H9 (cell line): Measurements from ENCODE around the gene MORC2. TPM values are rescaled to one million over a fixed set of nuclear protein-coding genes. Genes with fewer than 3 reads are reported as not detected.

ENCODE experiments used
- DNase-seq: peaks from one replicate; pipeline ENCODE4 v3.0.0-alpha.2; 2017
- H2AFZ ChIP-seq: one replicate; pipeline ENCODE4 v1.6.1; 2013; ENCODE audit warnings: mild to moderate bottlenecking, low read length, control low read depth, moderate library complexity
- H2AK5ac ChIP-seq: 2 replicates; pipeline ENCODE4 v1.6.1; 2013; ENCODE audit warnings: low read length, control low read depth, mixed read lengths; ENCODE audit not compliant: insufficient read length
- H2BK120ac ChIP-seq: one replicate; pipeline ENCODE4 v1.6.1; 2013; ENCODE audit warnings: low read depth, mild to moderate bottlenecking, low read length, control low read depth, inconsistent platforms; ENCODE audit not compliant: poor library complexity, severe bottlenecking
- H2BK12ac ChIP-seq: 2 replicates; pipeline ENCODE4 v1.6.1; 2013; ENCODE audit warnings: low read length, control low read depth, mixed read lengths, low read depth; ENCODE audit not compliant: insufficient read length
- H2BK15ac ChIP-seq: 2 replicates; pipeline ENCODE4 v1.6.1; 2013; ENCODE audit warnings: low read depth, low read length, control low read depth
- H2BK20ac ChIP-seq: one replicate; pipeline ENCODE4 v1.6.1; 2013; ENCODE audit warnings: low read depth, mild to moderate bottlenecking, low read length, control low read depth, inconsistent platforms; ENCODE audit not compliant: poor library complexity, severe bottlenecking
- H2BK5ac ChIP-seq: 2 replicates; pipeline ENCODE4 v1.6.1; 2013; ENCODE audit warnings: low read length, control low read depth, mixed read lengths; ENCODE audit not compliant: insufficient read length
- H3K14ac ChIP-seq: 2 replicates; pipeline ENCODE4 v1.6.1; 2013; ENCODE audit warnings: low read length, control low read depth; ENCODE audit not compliant: insufficient read depth
- H3K18ac ChIP-seq: 2 replicates; pipeline ENCODE4 v1.6.1; 2013; ENCODE audit warnings: low read depth, mild to moderate bottlenecking, mixed read lengths, low read length, control low read depth; ENCODE audit not compliant: insufficient read length
- H3K23ac ChIP-seq: 2 replicates; pipeline ENCODE4 v1.6.1; 2013; ENCODE audit warnings: low read length, control low read depth, mixed read lengths, low read depth; ENCODE audit not compliant: insufficient read length
- H3K23me2 ChIP-seq: 2 replicates; pipeline ENCODE4 v1.6.1; 2013; ENCODE audit warnings: low read depth, mild to moderate bottlenecking, mixed read lengths, low read length, control low read depth; ENCODE audit not compliant: insufficient read length, poor library complexity, severe bottlenecking
- H3K27ac ChIP-seq: 2 replicates; pipeline ENCODE4 v1.5.1; 2013; ENCODE audit warnings: low read length, control low read depth, mixed read lengths, low read depth; ENCODE audit not compliant: insufficient read length
- H3K27me3 ChIP-seq: 2 replicates; pipeline ENCODE4 v1.6.1; 2013; ENCODE audit warnings: low read length, control low read depth, inconsistent platforms; ENCODE audit not compliant: insufficient read depth
- H3K4ac ChIP-seq: 2 replicates; pipeline ENCODE4 v1.6.1; 2013; ENCODE audit warnings: low read depth, mild to moderate bottlenecking, control low read depth, inconsistent platforms, low read length, moderate library complexity
- H3K4me1 ChIP-seq: 2 replicates; pipeline ENCODE4 v1.6.1; 2013; ENCODE audit warnings: low read length, control low read depth, inconsistent platforms; ENCODE audit not compliant: insufficient read depth
- H3K4me2 ChIP-seq: 2 replicates; pipeline ENCODE4 v1.6.1; 2013; ENCODE audit warnings: low read length, control low read depth, mixed read lengths; ENCODE audit not compliant: insufficient read length, insufficient read depth
- H3K56ac ChIP-seq: 2 replicates; pipeline ENCODE4 v1.6.1; 2013; ENCODE audit warnings: low read depth, mild to moderate bottlenecking, mixed read lengths, low read length, control low read depth; ENCODE audit not compliant: insufficient read length
- H3K79me1 ChIP-seq: 2 replicates; pipeline ENCODE4 v1.6.1; 2013; ENCODE audit warnings: low read depth, mild to moderate bottlenecking, moderate library complexity, low read length, control low read depth, inconsistent platforms; ENCODE audit not compliant: insufficient read depth, poor library complexity, severe bottlenecking
- H3K79me2 ChIP-seq: 2 replicates; pipeline ENCODE4 v1.6.1; 2013; ENCODE audit warnings: low read length, control low read depth, inconsistent platforms; ENCODE audit not compliant: insufficient read depth
- H3K9ac ChIP-seq: 2 replicates; pipeline ENCODE4 v1.6.1; 2013; ENCODE audit warnings: low read length, control low read depth, mixed read lengths; ENCODE audit not compliant: insufficient read length; ENCODE audit errors: extremely low read depth
- H3K9me3 ChIP-seq: one replicate; pipeline ENCODE4 v1.6.1; 2013; ENCODE audit warnings: low read depth, low read length, inconsistent platforms; ENCODE audit not compliant: control insufficient read depth
- H3T11ph ChIP-seq: one replicate; pipeline ENCODE4 v1.6.1; 2013; ENCODE audit warnings: mild to moderate bottlenecking, low read length, control low read depth, inconsistent platforms
- H4K20me1 ChIP-seq: one replicate; pipeline ENCODE4 v1.6.1; 2013; ENCODE audit not compliant: control insufficient read depth, insufficient read length, insufficient read depth
- H4K5ac ChIP-seq: 2 replicates; pipeline ENCODE4 v1.6.1; 2013; ENCODE audit warnings: low read depth, mild to moderate bottlenecking, mixed read lengths, low read length, control low read depth; ENCODE audit not compliant: insufficient read length
- H4K8ac ChIP-seq: replicated peaks from 2 replicates; pipeline ENCODE4 v1.6.1; 2013; ENCODE audit warnings: low read length, control low read depth, mixed read lengths, low read depth; ENCODE audit not compliant: insufficient read length
- H4K91ac ChIP-seq: 2 replicates; pipeline ENCODE4 v1.6.1; 2013; ENCODE audit warnings: low read depth, mild to moderate bottlenecking, moderate library complexity, mixed read lengths, low read length, control low read depth; ENCODE audit not compliant: insufficient read length
- H3K27ac Mint-ChIP-seq, 3 experiments: 2 replicates in 2 of 3; 3 replicates in 1 of 3; pipeline ENCODE4 v1.8.0; 2020 to 2021; ENCODE audit warnings: mixed read lengths in 3 of 3, mild to moderate bottlenecking in 1 of 3, moderate library complexity in 1 of 3
- H3K27me3 Mint-ChIP-seq: 2 replicates; pipeline ENCODE4 v1.8.0; 2021; ENCODE audit warnings: low read depth, mild to moderate bottlenecking, moderate library complexity, mixed read lengths
- H3K36me3 Mint-ChIP-seq, 3 experiments: 2 replicates in 2 of 3; 3 replicates in 1 of 3; pipeline ENCODE4 v1.8.0; 2020 to 2021; ENCODE audit warnings: low read depth in 3 of 3, mixed read lengths in 3 of 3; ENCODE audit not compliant: insufficient read depth in 1 of 3
- H3K4me1 Mint-ChIP-seq, 2 experiments: 2 replicates each; pipeline ENCODE4 v1.8.0; 2020; ENCODE audit warnings: mixed read lengths in 2 of 2
- H3K4me3 Mint-ChIP-seq, 2 experiments: 2 replicates in 1 of 2; 3 replicates in 1 of 2; pipeline ENCODE4 v1.8.0; 2020 to 2021; ENCODE audit warnings: mild to moderate bottlenecking in 2 of 2, mixed read lengths in 2 of 2, moderate library complexity in 1 of 2
- H3K9me3 Mint-ChIP-seq, 2 experiments: 2 replicates in 1 of 2; 3 replicates in 1 of 2; pipeline ENCODE4 v1.8.0; 2020; ENCODE audit warnings: mild to moderate bottlenecking in 2 of 2, mixed read lengths in 2 of 2, moderate library complexity in 1 of 2
- WGBS: extraction: QIAGEN DNeasy Blood & Tissue Kit; methylation state at CpG from one replicate; pipeline ENCODE4 v1.1.7; 2013; ENCODE audit warnings: missing lambda C conversion rate, low lambda C conversion rate, mixed read lengths; ENCODE audit not compliant: insufficient read length; ENCODE audit errors: extremely low coverage; 5-methylcytosine and 5-hydroxymethylcytosine counted together
- total RNA-seq: library from RNA; stranded (reverse); gene quantifications from 2 replicates; pipeline ENCODE4 v1.2.1, GENCODE V29; 2021
- TF ChIP-seq, protein P1 (sequence below): fragments of 200-600 bp; sonication (generic); conservative IDR thresholded peaks from 3 replicates; pipeline ENCODE4 v1.8.0; 2021; ENCODE audit warnings: antibody characterized with exemption, mild to moderate bottlenecking

Gene MORC2
- total RNA-seq, 1 experiment from 2014 or later: 37.4 TPM

DNA sequence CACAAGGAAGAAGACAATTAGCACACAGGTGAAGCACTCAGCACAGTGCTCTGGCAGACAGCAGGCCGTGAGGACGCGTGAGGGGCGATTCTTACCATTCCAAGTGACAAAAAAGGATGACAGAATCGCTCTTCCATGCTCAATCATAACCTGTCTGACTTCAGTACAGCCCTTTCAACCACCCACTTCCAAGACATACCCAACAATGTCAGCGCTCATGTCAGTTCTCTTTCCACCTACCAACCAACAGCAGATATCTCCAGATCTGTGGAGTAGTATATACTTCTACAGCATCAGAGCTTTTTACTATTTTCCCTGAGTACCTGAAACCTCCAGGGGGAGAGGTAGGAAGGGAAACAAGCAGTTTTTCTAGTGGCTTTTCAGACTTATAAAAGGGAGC, 40.2 kb downstream of the MORC2 start:
- no peaks in the 10 kb centered on the region; a peak in 1 of 5 replicates for H3K9me3 Mint-ChIP-seq
- H3K36me3 Mint-ChIP-seq: peaks cover 65 to 83% (median 83%) of the 10 kb centered on the region in 3 experiments
- WGBS: no CpG with 5 or more reads among the region's 6 CpGs

More for the DNA sequence above, 40.2 kb downstream of the MORC2 start:
- H3K27ac Mint-ChIP-seq: no peak overlapping the region; a peak in 1 of 7 replicates
- H3K27ac ChIP-seq: no peak overlapping the region
- TF ChIP-seq, protein P1, sequence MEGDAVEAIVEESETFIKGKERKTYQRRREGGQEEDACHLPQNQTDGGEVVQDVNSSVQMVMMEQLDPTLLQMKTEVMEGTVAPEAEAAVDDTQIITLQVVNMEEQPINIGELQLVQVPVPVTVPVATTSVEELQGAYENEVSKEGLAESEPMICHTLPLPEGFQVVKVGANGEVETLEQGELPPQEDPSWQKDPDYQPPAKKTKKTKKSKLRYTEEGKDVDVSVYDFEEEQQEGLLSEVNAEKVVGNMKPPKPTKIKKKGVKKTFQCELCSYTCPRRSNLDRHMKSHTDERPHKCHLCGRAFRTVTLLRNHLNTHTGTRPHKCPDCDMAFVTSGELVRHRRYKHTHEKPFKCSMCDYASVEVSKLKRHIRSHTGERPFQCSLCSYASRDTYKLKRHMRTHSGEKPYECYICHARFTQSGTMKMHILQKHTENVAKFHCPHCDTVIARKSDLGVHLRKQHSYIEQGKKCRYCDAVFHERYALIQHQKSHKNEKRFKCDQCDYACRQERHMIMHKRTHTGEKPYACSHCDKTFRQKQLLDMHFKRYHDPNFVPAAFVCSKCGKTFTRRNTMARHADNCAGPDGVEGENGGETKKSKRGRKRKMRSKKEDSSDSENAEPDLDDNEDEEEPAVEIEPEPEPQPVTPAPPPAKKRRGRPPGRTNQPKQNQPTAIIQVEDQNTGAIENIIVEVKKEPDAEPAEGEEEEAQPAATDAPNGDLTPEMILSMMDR: no peak
- H3K79me2 ChIP-seq: no peaks in the 10 kb centered on the region
- no peak overlapping the region for H4K5ac ChIP-seq
- H3K27me3 Mint-ChIP-seq: no peaks in the 10 kb centered on the region; the same call in 1 of the 2 replicates
- H2BK20ac ChIP-seq: no peak overlapping the region
- no peak overlapping the region for H4K8ac ChIP-seq
- no peak overlapping the region for H3K23ac ChIP-seq
- no peak overlapping the region for H2BK12ac ChIP-seq
- no peak overlapping the region for H3K9ac ChIP-seq
- no peak overlapping the region for H3T11ph ChIP-seq
- no peak overlapping the region for H2BK15ac ChIP-seq
- no peak overlapping the region for H3K18ac ChIP-seq
- H2AK5ac ChIP-seq: no peak overlapping the region
- no peaks in the 10 kb centered on the region for H3K9me3 ChIP-seq
- H3K56ac ChIP-seq: no peak overlapping the region
- H3K23me2 ChIP-seq: no peaks in the 10 kb centered on the region
- DNase-seq: peak; percentile 7
- no peaks in the 10 kb centered on the region for H3K4me1 ChIP-seq
- no peak overlapping the region for H2BK5ac ChIP-seq
- no peak overlapping the region for H3K4me2 ChIP-seq
- no peak overlapping the region for H2BK120ac ChIP-seq
- peaks cover 2% of the 10 kb centered on the region for H4K20me1 ChIP-seq
- H3K14ac ChIP-seq: no peak overlapping the region
- H2AFZ ChIP-seq: no peak overlapping the region
- no peaks in the 10 kb centered on the region for H3K27me3 ChIP-seq
- no peaks in the 10 kb centered on the region for H3K79me1 ChIP-seq
- H4K91ac ChIP-seq: no peak overlapping the region
- H3K4ac ChIP-seq: no peak overlapping the region
- H3K4me3 Mint-ChIP-seq: no peak overlapping the region
- no peaks in the 10 kb centered on the region for H3K4me1 Mint-ChIP-seq
